HG03095 (cell line): ENCODE data around the gene LIN9.
"Not testable (repeated sequence)": the region's sequence is repeated elsewhere in the genome, so short reads cannot be mapped to it uniquely, and the experiment has no call there.

Experiments
- ATAC-seq: cut with Tn5 transposase; IDR thresholded peaks from one replicate; pipeline ENCODE4 v1.9.1; 2021; ENCODE audit warnings: moderate library complexity; ENCODE audit not compliant: unreplicated experiment

LIN9 gene

GRCh38 chr1:226216056-226216455, 92.9 kb downstream of the LIN9 start:
- ATAC-seq, result no peak

- ATAC-seq, result no peak
These were observed 93.7 kb downstream of the LIN9 start for GRCh38 chr1:226215239-226215638.

DNA sequence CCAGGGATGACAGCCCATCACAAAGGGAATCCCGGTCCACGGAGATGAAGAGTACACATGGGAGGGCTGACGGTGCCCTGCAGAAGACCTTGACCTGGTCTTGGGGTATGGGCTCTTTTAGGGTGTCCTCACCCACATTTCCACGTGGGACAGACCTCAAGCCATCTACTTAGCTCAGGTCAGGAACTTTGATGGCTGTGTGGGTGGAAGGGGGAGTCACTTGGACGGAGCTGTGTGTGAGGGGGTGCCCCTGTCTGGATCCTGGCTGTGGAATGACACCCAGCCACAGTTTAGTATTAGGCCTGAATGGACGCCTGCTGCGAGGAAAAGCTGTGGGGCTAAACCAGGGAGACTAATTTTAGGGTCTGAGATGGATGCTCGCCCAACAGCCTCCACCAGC, 96.4 kb downstream of the LIN9 start:
- no peak for ATAC-seq

- ATAC-seq, result no peak
These were observed 97.7 kb downstream of the LIN9 start for GRCh38 chr1:226211181-226211821.

DNA sequence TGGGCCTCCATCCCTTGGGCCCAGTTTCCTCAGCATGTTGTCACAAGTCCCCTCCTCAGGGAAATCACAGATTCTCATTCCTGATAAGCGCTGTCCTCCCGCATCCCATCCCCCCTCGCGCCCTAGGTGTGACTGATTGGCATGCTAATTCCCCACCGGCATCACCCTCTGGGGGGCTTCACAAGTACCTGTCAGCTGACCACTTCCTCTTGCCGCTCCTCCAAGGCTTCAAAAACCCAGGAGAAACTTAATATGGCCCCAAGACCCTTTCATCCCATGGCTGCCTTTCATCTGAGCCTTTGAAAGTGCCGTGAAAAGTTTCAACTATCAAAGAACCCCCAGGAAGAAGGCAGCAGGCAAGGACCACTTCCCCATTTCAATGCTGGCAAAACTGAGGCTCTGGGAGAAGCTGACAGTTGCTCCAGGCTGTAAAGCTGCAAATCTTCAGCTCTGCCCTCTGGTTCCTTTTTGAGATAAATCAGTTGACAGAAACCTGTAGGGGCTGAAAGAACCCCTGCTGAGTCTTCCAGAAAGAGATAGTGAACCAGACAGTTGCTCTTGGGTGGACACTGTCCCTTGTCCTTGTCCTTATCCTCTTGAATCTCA, 98.3 kb downstream of the LIN9 start:
- no peak for ATAC-seq

DNA sequence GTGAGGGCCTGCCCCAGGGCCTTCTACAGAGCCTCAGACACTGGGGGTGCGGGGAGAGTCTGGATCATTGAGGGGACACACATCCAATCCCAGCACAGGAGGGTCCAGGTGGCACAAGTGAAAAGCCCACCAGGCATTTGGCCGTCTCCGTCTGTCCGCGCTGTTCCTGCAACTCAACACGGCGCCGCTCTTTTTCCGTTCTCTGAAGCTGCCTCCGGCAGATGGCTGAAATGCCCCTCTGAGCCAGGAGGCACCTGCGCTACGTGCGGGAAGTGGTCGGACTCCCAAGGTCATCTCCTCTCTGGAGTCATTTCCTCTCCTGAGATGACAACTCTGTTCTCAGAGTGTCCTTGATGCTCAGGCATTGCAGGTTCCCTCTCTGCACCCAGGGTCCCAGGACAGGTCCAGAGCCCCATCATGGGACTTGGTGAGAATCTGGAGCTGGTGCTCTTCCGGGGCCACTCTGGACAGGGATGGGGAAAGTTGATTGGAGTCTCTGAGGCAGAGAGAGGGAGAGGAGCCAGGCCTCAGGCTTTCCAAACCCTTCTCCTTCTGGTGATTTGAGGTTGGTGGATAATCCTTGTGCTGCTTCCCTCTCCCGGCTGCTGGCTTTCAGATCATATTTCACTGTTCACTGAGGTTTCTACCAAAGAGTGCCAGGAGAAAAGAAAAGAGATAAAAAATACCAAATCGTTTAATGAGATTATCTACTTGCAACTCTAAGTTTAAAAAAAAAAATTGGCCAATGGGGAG, 99.5 kb downstream of the LIN9 start:
- ATAC-seq, result no peak

- ATAC-seq, result no peak
These were observed 101.9 kb downstream of the LIN9 start for GRCh38 chr1:226207048-226207447.

DNA sequence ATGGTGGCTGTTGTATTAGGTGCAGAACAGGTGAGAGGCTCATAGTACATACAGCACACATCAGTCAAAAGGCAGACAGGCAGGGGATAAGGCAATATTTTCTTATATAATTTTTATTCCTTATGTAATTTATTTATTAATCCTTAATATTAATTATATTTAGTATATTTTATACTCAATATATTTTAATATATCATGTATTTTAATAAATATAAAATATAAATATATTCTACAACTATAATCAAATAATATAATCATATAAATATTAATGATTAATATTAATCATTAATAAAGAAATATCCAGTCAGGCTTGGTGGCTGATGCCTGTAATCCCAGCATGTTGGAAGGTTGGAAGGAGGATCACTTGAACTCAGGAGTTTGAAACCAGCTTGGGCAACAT, 104.8 kb downstream of the LIN9 start:
- ATAC-seq, result no peak

DNA sequence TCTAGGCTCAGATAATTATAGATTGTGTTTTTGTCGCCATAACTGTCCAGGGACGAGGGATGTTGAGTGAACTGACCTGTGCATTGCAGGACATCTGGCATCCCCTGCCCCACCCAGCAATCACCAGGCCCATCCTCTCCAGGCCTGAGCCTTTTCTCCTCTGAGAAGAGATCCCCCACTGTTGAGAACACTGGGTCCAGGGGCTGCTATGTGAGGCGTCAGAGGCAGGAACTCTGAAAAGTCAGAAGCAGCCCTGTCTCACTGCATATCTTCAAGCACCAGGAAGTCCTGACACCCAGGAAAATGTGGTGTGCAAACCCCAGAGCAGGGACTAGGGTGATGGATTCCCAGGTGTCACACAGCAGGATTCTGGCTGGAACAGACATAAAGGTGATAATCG, 105.3 kb downstream of the LIN9 start:
- ATAC-seq, result no peak

DNA sequence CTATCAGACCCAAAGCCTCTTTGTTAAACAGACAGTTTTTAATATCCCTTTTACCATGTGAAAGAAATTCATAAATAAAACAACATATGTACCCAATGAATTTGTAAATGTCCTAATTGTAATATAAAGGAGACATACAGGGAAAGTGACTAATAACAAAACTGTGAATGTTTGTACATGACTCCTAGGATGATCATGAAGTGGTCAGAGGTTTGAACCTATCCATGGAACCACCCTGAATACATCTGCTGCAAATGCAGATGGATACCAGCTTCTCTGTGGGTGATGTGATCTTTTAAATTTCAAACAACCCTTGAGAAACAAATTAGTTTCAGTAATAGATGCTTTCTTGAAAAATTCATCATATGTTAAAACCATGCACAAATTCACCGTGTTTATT, 105.7 kb downstream of the LIN9 start:
- no peak for ATAC-seq

GRCh38 chr1:226202666-226203065, 106.3 kb downstream of the LIN9 start:
- not testable (repeated sequence) for ATAC-seq

- ATAC-seq, result no peak
These were observed 106.7 kb downstream of the LIN9 start for GRCh38 chr1:226202246-226202645.

DNA sequence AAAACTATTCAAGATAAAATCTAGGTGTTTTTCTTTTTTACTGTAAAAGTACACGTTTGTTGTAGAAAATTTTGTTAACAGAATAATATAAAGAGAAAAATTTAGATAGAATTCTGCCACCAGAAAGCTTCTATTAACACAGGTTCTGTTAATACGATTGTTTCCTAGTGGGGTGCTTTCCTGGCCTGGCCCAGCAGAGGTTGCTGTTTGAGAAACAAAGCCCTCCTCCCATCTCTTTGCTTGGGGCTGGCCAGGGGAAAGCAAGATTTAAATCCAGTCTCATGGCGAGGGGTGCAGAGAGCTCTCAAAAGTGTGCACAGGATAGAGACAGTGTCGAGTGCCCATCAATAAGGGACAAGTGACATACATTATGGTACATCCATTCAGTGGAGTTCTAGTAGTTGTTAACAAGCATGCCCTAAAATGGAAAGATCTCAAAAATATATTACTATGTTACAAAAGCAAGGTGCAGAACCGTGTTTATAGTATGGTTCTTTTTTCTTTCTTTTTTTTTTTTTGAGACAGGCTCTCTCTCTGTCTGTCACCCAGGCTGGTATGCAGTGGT, 107.9 kb downstream of the LIN9 start:
- no peak for ATAC-seq

DNA sequence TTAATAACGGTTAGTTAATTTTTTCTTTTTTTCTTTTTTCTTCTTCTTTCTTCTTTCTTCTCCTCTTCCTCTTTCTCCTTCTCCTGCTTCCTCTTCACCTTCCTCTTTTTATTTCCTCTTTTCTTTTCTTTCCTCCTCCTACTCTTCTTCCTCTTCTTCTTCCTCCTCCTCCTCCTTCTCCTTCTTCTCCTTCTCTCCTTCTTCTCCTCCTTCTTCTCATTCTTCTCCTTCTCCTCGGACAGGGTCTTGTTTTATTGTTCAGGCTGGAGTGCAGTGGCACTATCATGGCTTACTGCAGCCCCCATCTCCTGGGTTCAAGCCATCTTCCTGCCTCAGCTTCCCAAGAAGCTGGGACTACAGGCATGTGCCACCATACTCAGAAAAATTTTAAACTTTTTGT, 109.0 kb downstream of the LIN9 start:
- ATAC-seq, result no peak

DNA sequence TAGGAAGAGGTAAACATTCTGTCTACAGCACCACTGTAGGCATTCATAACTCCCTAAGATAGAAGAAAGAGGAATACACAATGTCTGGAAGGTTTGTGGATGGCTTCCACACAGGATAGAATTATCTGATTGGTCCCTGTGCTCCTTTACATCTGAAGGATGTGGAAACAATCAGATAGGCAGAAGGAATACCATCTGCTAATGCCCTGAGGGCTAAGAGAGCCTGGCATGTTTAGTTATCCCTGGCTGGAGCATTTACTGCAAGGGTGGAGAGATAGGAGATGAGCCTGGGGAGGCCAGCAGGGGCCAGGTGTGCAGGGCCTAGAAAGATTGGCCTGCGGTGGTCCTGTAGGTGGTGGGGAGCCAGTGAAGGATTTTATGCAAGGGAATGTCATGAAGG, 113.8 kb downstream of the LIN9 start:
- no peak for ATAC-seq

GRCh38 chr1:226187380-226187779, 121.6 kb downstream of the LIN9 start:
- ATAC-seq, result no peak

DNA sequence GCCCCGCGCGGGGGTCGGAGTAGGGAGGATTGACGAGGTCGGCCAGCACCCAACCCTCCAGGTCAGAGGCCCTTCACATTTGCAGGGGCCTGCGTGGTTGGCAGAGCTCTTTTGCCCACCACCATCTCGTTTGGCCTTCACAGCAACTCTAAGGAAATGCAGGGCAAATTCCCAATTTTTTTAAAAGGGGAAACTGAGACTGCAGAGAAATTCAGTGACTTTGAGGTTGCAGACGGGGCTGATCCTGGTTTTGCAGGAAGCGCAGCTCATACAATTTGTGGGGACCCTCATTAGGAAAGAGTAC, 122.0 kb downstream of the LIN9 start:
- ATAC-seq, result no peak

- peak; percentile 96 for ATAC-seq
These were observed 122.6 kb downstream of the LIN9 start, which contains the start of gene ACBD3 for GRCh38 chr1:226186124-226187018. ACBD3 (minus strand) TSS chr1:226186741; CDS start chr1:226186675, 66 bp downstream.

DNA sequence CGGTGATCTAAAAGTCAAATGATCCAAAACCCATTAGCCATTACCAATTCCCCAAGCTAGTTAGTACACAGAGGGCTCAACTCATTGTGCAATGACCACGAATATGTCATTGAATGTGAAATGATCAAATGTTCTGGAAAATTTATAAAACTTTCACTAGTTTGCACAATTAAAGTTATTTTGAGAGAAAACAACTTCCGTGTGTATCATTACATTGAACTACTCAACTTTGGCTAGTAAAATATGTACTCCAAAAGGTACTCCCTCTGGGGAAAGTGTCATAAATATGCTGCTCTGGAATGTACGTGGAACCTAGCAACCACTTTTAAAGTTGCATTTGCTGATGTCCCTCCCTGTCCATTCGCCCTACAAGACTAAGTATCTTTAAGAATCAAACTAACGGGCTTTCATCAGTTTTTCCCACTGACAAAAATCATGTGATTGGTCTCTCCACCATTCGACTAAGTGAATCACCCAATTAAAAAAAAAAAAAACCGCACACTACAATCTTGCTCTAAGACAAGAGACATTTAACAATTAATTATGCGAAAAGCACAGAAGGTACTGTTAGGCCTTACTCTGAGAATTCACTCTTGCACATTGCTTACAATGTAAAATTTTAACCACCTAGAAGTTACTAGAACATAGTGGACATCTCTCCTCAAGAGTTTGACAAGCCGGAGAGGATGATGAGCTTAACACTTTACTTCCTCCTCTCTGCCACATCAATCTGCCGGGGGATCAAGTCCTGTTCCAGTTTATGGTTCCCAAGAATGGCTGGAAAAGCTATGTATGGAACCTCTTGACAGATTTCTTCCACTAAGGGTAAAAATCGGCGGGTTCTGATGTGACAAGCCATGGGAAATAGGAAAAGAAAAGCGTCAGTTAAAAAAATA, 123.6 kb downstream of the LIN9 start:
- ATAC-seq, result no peak
